Measurements from ENCODE around the gene NEXN.
"Not testable (repeated sequence)": the region's sequence is repeated elsewhere in the genome, so short reads cannot be mapped to it uniquely, and the experiment has no call there.

The NEXN gene

GRCh38 chr1:77906019-77906545 is 17.7 kb downstream of the NEXN start:
- no peak for DNase-seq (ENCODE audit: low spot score)

- no peak for DNase-seq (ENCODE audit: low spot score)
These were observed 18.2 kb downstream of the NEXN start for GRCh38 chr1:77906624-77907023.

DNA sequence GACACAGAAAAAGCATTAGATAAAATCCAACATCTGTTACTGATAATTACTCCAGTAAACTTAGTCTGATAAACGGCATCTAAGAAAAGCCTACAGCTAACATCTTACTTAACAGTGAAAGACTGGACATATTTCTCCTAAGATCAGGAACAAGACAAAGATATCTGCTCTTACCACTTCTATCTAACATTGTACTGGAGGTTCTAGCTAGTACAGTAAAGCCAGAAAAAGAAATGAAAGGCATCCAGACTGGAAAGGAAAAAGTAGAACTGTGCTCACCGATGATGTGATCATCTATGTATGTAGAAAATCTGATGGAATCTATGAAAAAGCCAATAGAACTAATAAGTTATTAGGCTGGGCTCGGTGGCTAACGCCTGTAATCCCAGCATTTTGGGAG is 21.7 kb downstream of the NEXN start:
- DNase-seq (ENCODE audit: low spot score) = no peak

- DNase-seq (ENCODE audit: low spot score) = not testable (repeated sequence)
These were observed 30.5 kb downstream of the NEXN start for GRCh38 chr1:77918918-77919317.

DNA sequence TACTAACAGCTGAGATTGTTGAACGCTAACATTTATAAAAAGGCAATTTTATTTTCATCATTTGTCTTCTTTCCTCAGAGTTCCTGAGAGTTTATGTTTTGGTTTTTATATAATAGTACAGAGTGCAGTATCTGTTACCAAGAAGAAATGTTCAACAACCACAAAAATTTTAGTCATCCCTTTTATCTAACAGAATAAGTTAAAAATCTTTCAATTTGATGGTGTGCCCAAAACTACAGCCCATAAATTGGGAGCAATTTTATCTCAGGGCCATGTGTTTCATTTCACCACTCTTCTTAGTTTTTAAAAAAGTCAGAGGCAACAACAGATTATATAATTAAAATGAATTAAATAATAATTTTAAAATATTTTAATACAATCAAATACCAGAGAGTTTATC is 37.1 kb downstream of the NEXN start:
- DNase-seq (ENCODE audit: low spot score) = no peak

- DNase-seq (ENCODE audit: low spot score) = no peak
These were observed 37.5 kb downstream of the NEXN start for GRCh38 chr1:77925956-77926355.

GRCh38 chr1:77926561-77927357 is 38.3 kb downstream of the NEXN start:
- no peak for DNase-seq (ENCODE audit: low spot score)

DNA sequence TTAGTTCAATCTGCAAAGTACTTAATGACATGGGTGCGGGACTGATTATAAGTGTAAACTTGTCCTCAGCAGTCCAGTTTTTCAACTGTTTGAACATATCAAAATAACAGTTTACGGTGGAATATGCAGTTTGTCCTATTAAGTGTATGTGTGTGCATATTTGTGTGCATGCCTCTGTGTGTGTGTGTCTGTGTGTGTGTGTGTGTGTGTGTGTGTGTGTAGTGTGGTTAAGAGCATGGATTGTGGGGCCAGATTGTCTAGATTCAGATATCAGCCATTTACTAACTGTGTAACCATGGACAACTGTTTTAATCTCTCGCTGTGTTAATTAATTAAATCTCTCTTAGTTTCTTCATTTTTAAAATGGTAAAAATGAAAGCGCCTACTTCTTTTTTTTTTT is 39.0 kb downstream of the NEXN start:
- DNase-seq (ENCODE audit: low spot score) = no peak

DNA sequence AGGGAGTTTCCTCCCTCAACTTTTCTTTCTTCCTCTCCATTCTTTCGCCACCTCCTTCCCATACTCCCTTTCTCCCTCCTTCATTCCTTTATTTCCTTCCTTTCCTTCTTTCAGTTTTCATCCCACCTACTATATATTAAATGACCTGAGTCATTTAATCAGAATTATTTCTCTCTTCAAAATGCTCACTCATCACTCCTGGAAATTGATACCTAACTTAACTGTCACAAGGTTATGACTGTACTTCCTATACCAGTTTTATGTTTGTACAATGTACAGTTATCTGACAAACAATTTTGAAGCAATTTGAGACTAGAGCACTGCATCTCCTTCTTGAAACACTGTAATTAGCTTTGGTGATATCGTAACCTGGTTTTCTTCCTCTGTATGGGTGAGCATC is 41.4 kb downstream of the NEXN start:
- DNase-seq (ENCODE audit: low spot score) = no peak

- DNase-seq (ENCODE audit: low spot score) = no peak
These were observed 50.2 kb downstream of the NEXN start for GRCh38 chr1:77938651-77939050.

GRCh38 chr1:77940921-77941570 is 52.6 kb downstream of the NEXN start:
- DNase-seq (ENCODE audit: low spot score) = no peak

- DNase-seq (ENCODE audit: low spot score) = no peak
These were observed 54.1 kb downstream of the NEXN start for GRCh38 chr1:77942400-77943140.

- no peak for DNase-seq (ENCODE audit: low spot score)
These were observed 56.9 kb downstream of the NEXN start for GRCh38 chr1:77945345-77945744.

DNA sequence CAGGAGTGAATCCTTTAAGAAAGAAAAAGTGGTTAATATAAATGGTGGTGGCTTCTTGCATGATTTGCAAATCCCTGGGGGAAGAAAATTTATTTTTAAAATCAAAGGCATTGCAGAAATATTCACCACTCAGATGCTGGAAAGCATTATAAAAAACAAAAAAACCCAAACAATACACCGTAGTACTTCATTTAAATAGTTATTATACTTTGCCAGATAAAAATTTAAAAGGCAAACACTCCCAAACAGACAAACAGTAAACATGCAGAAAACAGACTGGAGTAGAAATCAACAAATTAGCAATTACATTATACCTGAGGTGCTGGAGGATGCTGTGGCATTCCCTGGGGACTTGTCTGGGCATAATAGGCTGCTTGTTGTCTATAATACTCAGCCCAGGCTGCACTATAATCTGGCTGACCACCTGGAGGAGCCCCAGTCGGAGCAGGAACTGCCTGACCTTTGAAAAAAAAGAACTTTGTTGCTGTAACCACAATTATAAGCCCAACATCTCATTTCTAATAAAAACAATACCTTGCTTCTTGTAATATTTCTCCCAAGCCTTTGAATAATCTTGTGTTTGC is 60.5 kb downstream of the NEXN start:
- DNase-seq (ENCODE audit: low spot score) = no peak

GRCh38 chr1:77950873-77951272 is 62.4 kb downstream of the NEXN start:
- no peak for DNase-seq (ENCODE audit: low spot score)

DNA sequence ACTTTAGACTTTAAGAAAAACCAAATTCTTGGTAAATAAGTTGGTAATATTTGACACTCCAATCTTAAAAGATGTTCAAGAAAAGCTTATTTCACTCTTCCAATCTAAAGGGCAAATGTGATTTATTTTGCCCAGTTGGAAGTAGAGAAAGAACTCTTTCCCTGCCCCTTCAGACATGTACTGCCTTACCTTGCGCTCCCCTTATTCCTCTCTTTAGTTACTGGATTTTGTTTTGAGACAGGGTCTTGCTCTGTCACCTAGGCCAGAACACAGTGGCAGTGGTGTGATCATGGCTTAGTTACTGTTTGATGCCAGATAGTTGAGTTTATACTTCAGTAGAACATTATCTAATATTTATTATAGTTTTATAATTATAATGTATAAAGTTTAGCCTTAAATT is 62.9 kb downstream of the NEXN start:
- DNase-seq (ENCODE audit: low spot score) = no peak

DNA sequence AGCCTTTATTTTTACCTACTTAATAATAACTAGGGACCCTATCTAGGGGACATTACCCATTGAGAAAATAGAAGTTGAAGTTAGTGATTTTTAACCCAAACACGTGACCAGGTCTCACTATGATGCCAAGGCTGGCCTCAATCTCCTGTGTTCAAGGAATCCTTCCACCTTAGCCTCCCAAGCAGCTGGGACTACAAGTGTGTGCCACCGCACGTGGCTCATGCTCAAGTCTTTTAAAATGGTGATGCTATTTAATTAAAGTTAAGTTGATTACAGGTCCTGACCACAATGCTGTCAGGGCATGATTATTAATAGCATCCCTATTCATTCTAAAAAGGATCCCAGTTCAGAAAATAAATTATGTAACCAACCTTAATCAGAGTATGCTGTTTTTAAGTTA is 65.5 kb downstream of the NEXN start:
- no peak for DNase-seq (ENCODE audit: low spot score)

DNA sequence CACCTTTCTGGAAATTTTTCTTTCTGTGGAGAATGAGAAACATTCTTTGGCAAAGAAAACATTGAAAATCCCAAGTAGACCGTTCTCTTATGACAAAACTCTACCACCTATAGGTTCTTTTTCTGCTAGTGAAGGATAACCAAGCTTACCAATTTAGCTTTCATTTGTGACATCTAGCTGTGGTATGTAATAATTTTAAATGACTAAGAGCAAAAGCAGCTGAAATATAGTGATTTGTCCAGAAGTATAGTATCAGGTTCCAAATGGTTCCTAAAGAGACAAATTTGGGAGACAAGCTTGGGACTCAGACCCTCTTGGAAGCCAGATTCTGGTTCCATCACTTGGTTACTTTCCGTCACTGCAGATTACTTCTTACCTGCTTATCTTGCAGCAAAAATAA is 66.1 kb downstream of the NEXN start:
- no peak for DNase-seq (ENCODE audit: low spot score)

GRCh38 chr1:77955709-77956108 is 67.3 kb downstream of the NEXN start:
- no peak for DNase-seq (ENCODE audit: low spot score)

DNA sequence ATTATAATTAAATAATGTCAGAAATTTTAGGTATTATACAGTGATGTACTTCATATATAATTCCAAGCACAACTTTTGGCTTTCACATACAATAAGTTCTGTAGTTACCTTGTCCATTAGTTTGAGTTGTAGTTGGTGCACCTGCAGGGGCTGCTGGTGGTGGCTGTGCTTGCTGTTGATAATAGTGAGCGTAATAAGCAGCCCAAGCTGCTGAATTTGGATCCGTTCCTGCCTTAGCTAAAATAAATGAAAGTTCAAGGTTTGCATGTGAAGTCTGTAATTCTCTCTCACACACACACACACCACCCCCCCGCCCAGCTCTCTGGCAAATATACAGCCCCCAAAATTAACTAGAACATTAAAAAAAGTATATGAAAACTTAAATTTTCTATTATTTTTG is 68.0 kb downstream of the NEXN start:
- no peak for DNase-seq (ENCODE audit: low spot score)

- no peak for DNase-seq (ENCODE audit: low spot score)
These were observed 70.0 kb downstream of the NEXN start for GRCh38 chr1:77958391-77958790.

DNA sequence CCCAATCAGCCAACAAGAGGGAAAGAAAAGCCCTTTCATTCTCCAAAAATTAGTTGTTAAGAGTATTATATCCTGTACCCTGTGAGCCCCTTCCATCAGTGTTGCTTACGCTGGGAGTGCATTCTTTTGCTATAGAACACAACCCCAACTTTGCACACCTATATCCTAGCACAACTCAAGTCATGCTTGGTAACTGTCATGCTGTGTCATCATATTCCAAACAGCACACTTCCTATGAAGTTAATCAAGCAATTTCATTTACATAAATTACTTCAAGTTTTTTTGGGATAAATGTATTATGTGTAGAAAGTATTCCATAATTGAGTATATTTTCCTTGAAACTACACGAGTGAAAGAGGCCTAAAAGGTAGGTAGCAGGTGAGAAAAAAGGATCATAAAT is 70.4 kb downstream of the NEXN start:
- no peak for DNase-seq (ENCODE audit: low spot score)

GRCh38 chr1:77961392-77961791 is 73.0 kb downstream of the NEXN start:
- DNase-seq (ENCODE audit: low spot score) = no peak

All from cerebellar cortex (tissue), 1 donor.